Karpas-422 (cell line): ENCODE results near the gene P2RX4. TPM values are rescaled to one million over a fixed set of nuclear protein-coding genes. Genes with fewer than 3 reads are reported as not detected.
"Not testable (repeated sequence)": the region's sequence is repeated elsewhere in the genome, so short reads cannot be mapped to it uniquely, and the experiment has no call there.

Source experiments
- DNase-seq: peaks from one replicate; pipeline ENCODE4 v3.0.0-alpha.2; 2015
- H2AFZ ChIP-seq: fragments of 200-600 bp; sonication (generic); 2 replicates; pipeline ENCODE4 v1.6.1; 2014; ENCODE audit warnings: antibody characterized with exemption, low read length, mixed read lengths
- H3K27ac ChIP-seq: fragments of 200-600 bp; sonication (generic); 2 replicates; pipeline ENCODE4 v1.5.1; 2014; ENCODE audit warnings: mild to moderate bottlenecking, low read length, moderate library complexity
- H3K27me3 ChIP-seq: fragments of 200-600 bp; sonication (generic); 2 replicates; pipeline ENCODE4 v1.6.1; 2014; ENCODE audit warnings: low read length, mixed read lengths
- H3K36me3 ChIP-seq: fragments of 200-600 bp; sonication (generic); 2 replicates; pipeline ENCODE4 v1.6.1; 2014; ENCODE audit warnings: low read length, mixed read lengths; ENCODE audit not compliant: insufficient read depth
- H3K4me1 ChIP-seq: fragments of 200-600 bp; sonication (generic); 2 replicates; pipeline ENCODE4 v1.6.1; 2014; ENCODE audit warnings: mild to moderate bottlenecking, low read length, mixed read lengths
- H3K4me2 ChIP-seq: fragments of 200-600 bp; sonication (generic); 2 replicates; pipeline ENCODE4 v1.6.1; 2014; ENCODE audit warnings: low read length, low read depth, mild to moderate bottlenecking; ENCODE audit not compliant: poor library complexity, severe bottlenecking
- H3K4me3 ChIP-seq: fragments of 200-600 bp; sonication (generic); 2 replicates; pipeline ENCODE4 v1.5.1; 2014; ENCODE audit warnings: mild to moderate bottlenecking, antibody characterized with exemption, low read length, mixed read lengths
- H3K79me2 ChIP-seq: fragments of 200-600 bp; sonication (generic); 2 replicates; pipeline ENCODE4 v1.6.1; 2014; ENCODE audit warnings: mild to moderate bottlenecking, low read length, mixed read lengths
- H3K9ac ChIP-seq: fragments of 200-600 bp; sonication (generic); 2 replicates; pipeline ENCODE4 v1.6.0; 2014; ENCODE audit warnings: low read length
- H3K9me2 ChIP-seq: fragments of 200-600 bp; sonication (generic), shearing (Covaris generic); replicated peaks from 2 replicates; pipeline ENCODE4 v1.6.0; 2014; ENCODE audit warnings: mild to moderate bottlenecking, low read length, moderate library complexity; ENCODE audit not compliant: insufficient read depth
- H3K9me3 ChIP-seq: fragments of 300-700, 200-600 bp; sonication (generic); 2 replicates; pipeline ENCODE4 v1.6.1; 2014; ENCODE audit warnings: low read length, mixed read lengths
- H4K20me1 ChIP-seq: fragments of 200-600 bp; sonication (generic); 2 replicates; pipeline ENCODE4 v1.6.1; 2014; ENCODE audit warnings: mild to moderate bottlenecking, antibody characterized with exemption, low read length, low read depth; ENCODE audit not compliant: insufficient read depth
- total RNA-seq: library from RNA; depleted of rRNA; stranded (reverse); fragments of >200 nt; shearing (Covaris generic); gene quantifications from 2 replicates; pipeline ENCODE4 v1.2.3, GENCODE V29; 2014; ENCODE audit warnings: low replicate concordance

Gene P2RX4
- total RNA-seq, 1 experiment from 2014 or later: 18.3 TPM

GRCh38 chr12:121196902-121197301, 13.0 kb upstream of the P2RX4 start:
- H3K27me3 ChIP-seq: no peaks in the 10 kb centered on the region
- H3K4me3 ChIP-seq: no peak overlapping the region
- DNase-seq: no peak
- no peak overlapping the region for H3K27ac ChIP-seq
- H3K79me2 ChIP-seq: no peaks in the 10 kb centered on the region
- H3K9me3 ChIP-seq: no peaks in the 10 kb centered on the region
- no peak overlapping the region for H3K4me2 ChIP-seq
- no peak overlapping the region for H3K9ac ChIP-seq
- no peaks in the 10 kb centered on the region for H4K20me1 ChIP-seq
- H3K4me1 ChIP-seq: no peaks in the 10 kb centered on the region
- H3K9me2 ChIP-seq: no peaks in the 10 kb centered on the region
- H3K36me3 ChIP-seq: no peaks in the 10 kb centered on the region
- 0 out of 2 replicates have a peak overlapping the region, but pooled peaks have one; percentile 49 for H2AFZ ChIP-seq

GRCh38 chr12:121198949-121199348, 11.0 kb upstream of the P2RX4 start:
- Histone ChIP-seq H3K36me3 (no peaks in the 10 kb centered on the region), H3K4me3 (no peak overlapping the region), H3K79me2 (no peaks in the 10 kb centered on the region), H3K9me2 (no peaks in the 10 kb centered on the region), H3K9me3 (no peaks in the 10 kb centered on the region), H3K9ac (no peak overlapping the region), H2AFZ (no peak overlapping the region), H4K20me1 (no peaks in the 10 kb centered on the region), H3K4me2 (no peak overlapping the region), H3K4me1 (no peaks in the 10 kb centered on the region), H3K27me3 (no peaks in the 10 kb centered on the region), H3K27ac (no peak overlapping the region)
- no peak for DNase-seq

- H3K4me2 ChIP-seq, H3K79me2 ChIP-seq: not testable (repeated sequence)
Measured at GRCh38 chr12:121201140-121201539, 8.8 kb upstream of the P2RX4 start.

GRCh38 chr12:121202407-121203355, 7.2 kb upstream of the P2RX4 start:
- Histone ChIP-seq H3K9ac (no peak overlapping the region), H3K4me3 (no peak overlapping the region), H3K79me2 (no peaks in the 10 kb centered on the region), H3K27me3 (no peaks in the 10 kb centered on the region), H2AFZ (no peak overlapping the region), H3K27ac (no peak overlapping the region), H4K20me1 (no peaks in the 10 kb centered on the region), H3K4me1 (no peaks in the 10 kb centered on the region), H3K9me2 (no peaks in the 10 kb centered on the region), H3K36me3 (no peaks in the 10 kb centered on the region), H3K9me3 (no peaks in the 10 kb centered on the region), H3K4me2 (no peak overlapping the region)
- no peak for DNase-seq

More at GRCh38 chr12:121201140-121201539, 8.8 kb upstream of the P2RX4 start:
- not testable (repeated sequence) for H3K4me3 ChIP-seq, H3K27ac ChIP-seq, H3K9me3 ChIP-seq, DNase-seq, H3K9ac ChIP-seq, H4K20me1 ChIP-seq, H3K9me2 ChIP-seq, H2AFZ ChIP-seq, H3K36me3 ChIP-seq, H3K4me1 ChIP-seq, H3K27me3 ChIP-seq

GRCh38 chr12:121203482-121203881, 6.4 kb upstream of the P2RX4 start:
- H3K9ac ChIP-seq: no peak overlapping the region
- H3K9me3 ChIP-seq: no peaks in the 10 kb centered on the region
- no peaks in the 10 kb centered on the region for H3K36me3 ChIP-seq
- no peak overlapping the region for H3K4me3 ChIP-seq
- no peaks in the 10 kb centered on the region for H3K79me2 ChIP-seq
- no peaks in the 10 kb centered on the region for H3K4me1 ChIP-seq
- no peaks in the 10 kb centered on the region for H4K20me1 ChIP-seq
- H3K27ac ChIP-seq: no peak overlapping the region
- H3K9me2 ChIP-seq: no peaks in the 10 kb centered on the region
- no peak for DNase-seq
- H2AFZ ChIP-seq: no peak overlapping the region
- H3K27me3 ChIP-seq: no peaks in the 10 kb centered on the region
- no peak overlapping the region for H3K4me2 ChIP-seq

GRCh38 chr12:121205491-121205890, 4.4 kb upstream of the P2RX4 start:
- H3K9me2 ChIP-seq: no peaks in the 10 kb centered on the region
- no peaks in the 10 kb centered on the region for H3K9me3 ChIP-seq
- H3K4me1 ChIP-seq: peaks cover 2% of the 10 kb centered on the region
- peaks cover 2% of the 10 kb centered on the region; the same call in 1 of the 2 replicates for H3K79me2 ChIP-seq
- no peak for DNase-seq
- H3K27ac ChIP-seq: no peak overlapping the region
- no peak overlapping the region for H3K4me3 ChIP-seq
- H3K9ac ChIP-seq: no peak overlapping the region
- H3K4me2 ChIP-seq: no peak overlapping the region
- no peak overlapping the region for H2AFZ ChIP-seq
- no peaks in the 10 kb centered on the region for H3K36me3 ChIP-seq
- no peaks in the 10 kb centered on the region for H3K27me3 ChIP-seq
- H4K20me1 ChIP-seq: no peaks in the 10 kb centered on the region

- H3K36me3 ChIP-seq, DNase-seq, H3K27me3 ChIP-seq, H3K9ac ChIP-seq, H3K9me2 ChIP-seq, H3K4me3 ChIP-seq, H2AFZ ChIP-seq, H3K4me2 ChIP-seq, H3K27ac ChIP-seq, H4K20me1 ChIP-seq, H3K9me3 ChIP-seq: not testable (repeated sequence)
- Histone ChIP-seq H3K4me1 (peaks cover 10% of the 10 kb centered on the region), H3K79me2 (peaks cover 15% of the 10 kb centered on the region)
Measured at GRCh38 chr12:121208571-121208970, 1.4 kb upstream of the P2RX4 start.

GRCh38 chr12:121209221-121209620, 708 bp upstream of the P2RX4 start:
- peak overlapping the region; percentile 98; the same call in 1 of the 2 replicates for H3K9ac ChIP-seq
- H3K36me3 ChIP-seq: no peaks in the 10 kb centered on the region
- H3K4me3 ChIP-seq: peak overlapping the region; percentile 99; the same call in 1 of the 2 replicates
- peak overlapping the region; percentile 93 for H3K4me2 ChIP-seq
- peaks cover 10% of the 10 kb centered on the region for H3K4me1 ChIP-seq
- H2AFZ ChIP-seq: no peak overlapping the region; the same call in 1 of the 2 replicates
- no peaks in the 10 kb centered on the region for H3K9me3 ChIP-seq
- peaks cover 15% of the 10 kb centered on the region for H3K79me2 ChIP-seq
- no peak overlapping the region for H3K27ac ChIP-seq
- H3K9me2 ChIP-seq: no peaks in the 10 kb centered on the region
- no peaks in the 10 kb centered on the region for H4K20me1 ChIP-seq
- H3K27me3 ChIP-seq: no peaks in the 10 kb centered on the region
- DNase-seq: no peak
